IMR-90 (cell line): Measurements from ENCODE around the gene ADAP1. TPM values are rescaled to one million over a fixed set of nuclear protein-coding genes. Genes with fewer than 3 reads are reported as not detected.

Experiments used
- ATAC-seq: fragments of 200-7000 bp; cut with Tn5 transposase; 2 replicates; pipeline ENCODE4 v1.9.1; 2020; ENCODE audit warnings: low read depth, mild to moderate bottlenecking, moderate library complexity
- BruUV-seq: library from RNA; stranded (reverse); fragments of 400-500 nt; replicated peaks from 2 replicates; lab custom pipeline; 2021; lab: Mats Ljungman, UMichigan
- CTCF ChIA-PET: fragments of 300-600 bp; formaldehyde crosslinking; extraction: SDS; loops from one replicate; lab custom pipeline; 2021; ENCODE audit warnings: antibody characterized with exemption; lab: Yijun Ruan, JAX
- POLR2A ChIA-PET: fragments of 300-600 bp; sonication (Branson Sonifier 250); formaldehyde crosslinking; loops from one replicate; lab custom pipeline; 2022; ENCODE audit warnings: antibody characterized with exemption; ENCODE audit not compliant: unreplicated experiment; lab: Charles Lee
- DNase-seq: peaks from one replicate; pipeline ENCODE4 v3.0.0; 2013
- H2AFZ ChIP-seq: replicated peaks from 2 replicates; pipeline ENCODE3; 2013; ENCODE audit warnings: low read length, mild to moderate bottlenecking; ENCODE audit not compliant: poor library complexity
- H2AK5ac ChIP-seq: 2 replicates; pipeline ENCODE4 v1.6.1; 2013; ENCODE audit warnings: low read depth, low read length, inconsistent platforms
- H2AK9ac ChIP-seq: replicated peaks from 2 replicates; pipeline ENCODE3; 2013; ENCODE audit warnings: mild to moderate bottlenecking, low read depth, low read length, moderate library complexity; ENCODE audit not compliant: poor library complexity
- H2BK120ac ChIP-seq: 2 replicates; pipeline ENCODE4 v1.6.1; 2013; ENCODE audit warnings: low read depth, low read length, inconsistent platforms
- H2BK15ac ChIP-seq: 3 replicates; pipeline ENCODE4 v1.6.1; 2013; ENCODE audit warnings: low read depth, low read length, inconsistent platforms
- H2BK20ac ChIP-seq: 2 replicates; pipeline ENCODE4 v1.6.1; 2013; ENCODE audit warnings: low read depth, mild to moderate bottlenecking, inconsistent platforms, low read length, moderate library complexity
- H2BK5ac ChIP-seq: 2 replicates; pipeline ENCODE4 v1.6.1; 2013; ENCODE audit warnings: mild to moderate bottlenecking, low read depth, low read length, inconsistent platforms; ENCODE audit not compliant: poor library complexity, severe bottlenecking
- H3K14ac ChIP-seq: replicated peaks from 2 replicates; pipeline ENCODE4 v1.6.1; 2013; ENCODE audit warnings: low read depth, low read length, inconsistent platforms
- H3K18ac ChIP-seq: 2 replicates; pipeline ENCODE4 v1.6.1; 2013; ENCODE audit warnings: low read depth, low read length, control low read depth
- H3K23ac ChIP-seq: 2 replicates; pipeline ENCODE4 v1.6.1; 2013; ENCODE audit warnings: low read depth, low read length, inconsistent platforms
- H3K27ac ChIP-seq: 2 replicates; pipeline ENCODE4 v1.5.1; 2013; ENCODE audit warnings: mild to moderate bottlenecking, control low read depth, low read length; ENCODE audit not compliant: insufficient read depth
- H3K27me3 ChIP-seq: 2 replicates; pipeline ENCODE4 v1.6.1; 2013; ENCODE audit warnings: low read length; ENCODE audit not compliant: control insufficient read depth, insufficient read depth
- H3K36me3 ChIP-seq: 2 replicates; pipeline ENCODE4 v1.6.1; 2013; ENCODE audit warnings: low read length, mixed read lengths; ENCODE audit not compliant: control insufficient read depth, insufficient read depth
- H3K4ac ChIP-seq: 2 replicates; pipeline ENCODE4 v1.6.1; 2013; ENCODE audit warnings: low read depth, low read length, inconsistent platforms
- H3K4me1 ChIP-seq: 2 replicates; pipeline ENCODE4 v1.6.1; 2013; ENCODE audit warnings: low read length, mixed read lengths; ENCODE audit not compliant: control insufficient read depth, insufficient read depth
- H3K4me2 ChIP-seq: 2 replicates; pipeline ENCODE4 v1.6.1; 2013; ENCODE audit warnings: low read depth, mild to moderate bottlenecking, control low read depth, low read length, moderate library complexity
- H3K4me3 ChIP-seq: 2 replicates; pipeline ENCODE4 v1.5.1; 2013; ENCODE audit warnings: low read depth, mild to moderate bottlenecking, control low read depth, low read length, moderate library complexity; ENCODE audit not compliant: insufficient read depth
- H3K56ac ChIP-seq: 2 replicates; pipeline ENCODE4 v1.6.1; 2013; ENCODE audit warnings: low read length, inconsistent platforms; ENCODE audit not compliant: insufficient read depth; ENCODE audit errors: extremely low read depth
- H3K79me1 ChIP-seq, 2 experiments: 2 replicates each; pipeline ENCODE4 v1.6.1; 2013; ENCODE audit warnings: low read length in 2 of 2, inconsistent platforms in 1 of 2, low read depth in 1 of 2
- H3K9ac ChIP-seq: 2 replicates; pipeline ENCODE4 v1.6.1; 2013; ENCODE audit warnings: low read depth, low read length, control low read depth
- H3K9me1 ChIP-seq: 2 replicates; pipeline ENCODE4 v1.6.1; 2013; ENCODE audit warnings: low read length, inconsistent platforms; ENCODE audit not compliant: insufficient read depth
- H3K9me3 ChIP-seq: 2 replicates; pipeline ENCODE4 v1.6.1; 2013; ENCODE audit warnings: low read length; ENCODE audit not compliant: control insufficient read depth, insufficient read depth
- H4K20me1 ChIP-seq: 2 replicates; pipeline ENCODE4 v1.6.1; 2013; ENCODE audit warnings: low read length, inconsistent platforms; ENCODE audit not compliant: insufficient read depth
- H4K5ac ChIP-seq: 2 replicates; pipeline ENCODE4 v1.6.1; 2013; ENCODE audit warnings: mild to moderate bottlenecking, low read depth, low read length, control low read depth
- H4K8ac ChIP-seq, 2 experiments: 2 replicates each; pipeline ENCODE4 v1.6.1; 2013; ENCODE audit warnings: low read depth in 2 of 2, low read length in 2 of 2, control low read depth in 1 of 2, inconsistent platforms in 1 of 2
- H4K91ac ChIP-seq: 2 replicates; pipeline ENCODE4 v1.6.1; 2013; ENCODE audit warnings: low read depth, low read length, inconsistent platforms; ENCODE audit not compliant: insufficient read depth
- ELK1 ChIP-seq: fragments of 150-350 bp; IDR thresholded peaks from 2 replicates; pipeline ENCODE4 v1.6.1; 2016; ENCODE audit warnings: low read depth, mild to moderate bottlenecking, low read length, moderate library complexity, borderline replicate concordance
- WGBS, 2 experiments: methylation state at CpG; one replicate each; pipeline versions ENCODE4 v1.1.5 to v1.1.7; 2013; ENCODE audit warnings: missing lambda C conversion rate in 2 of 2; ENCODE audit not compliant: insufficient read length in 1 of 2; ENCODE audit errors: extremely low coverage in 2 of 2; 5-methylcytosine and 5-hydroxymethylcytosine counted together
- dilution Hi-C: fragments of 300-500 bp; cut with HindIII; formaldehyde crosslinking; loops from one replicate; pipeline ENCODE4 v1.14.3; 2018; ENCODE audit warnings: low sequenced_read_pairs; ENCODE audit not compliant: unreplicated experiment
- in situ Hi-C: fragments of 300-500 bp; cut with MboI; formaldehyde crosslinking; loops from 3 replicates; pipeline ENCODE4 v1.14.3; 2019; ENCODE audit warnings: low sequenced_read_pairs, inconsistent platforms, mixed read lengths
- intact Hi-C: fragments of 100-400 bp; cut with micrococcal nuclease; formaldehyde crosslinking; loops from 2 replicates; pipeline ENCODE4 v1.10.0; 2022
- polyA plus RNA-seq, 3 experiments: library from polyadenylated mRNA; depleted of rRNA; stranded (reverse); fragments of >200 nt; gene quantifications; 2 replicates each; pipeline ENCODE4 v1.2.3, GENCODE V29; 2012; ENCODE audit warnings: low replicate concordance in 1 of 3
- total RNA-seq: library from RNA; depleted of rRNA; stranded (reverse); fragments of >200 nt; gene quantifications from 2 replicates; pipeline ENCODE4 v1.2.3, GENCODE V29; 2012

ADAP1 gene
- total and polyA plus RNA-seq, 2 of the 4 experiments (the other 2 are of a cell fraction): 1.4 to 2.0 TPM

- CTCF ChIA-PET: no interaction called here
Observed at GRCh38 chr7:903921-904755, 50.3 kb downstream of the ADAP1 start.

More at GRCh38 chr7:903921-904755, 50.3 kb downstream of the ADAP1 start:
- dilution Hi-C loops: no loop called here
- no peak for ATAC-seq
- no peak overlapping the region for H3K27ac ChIP-seq
- POLR2A ChIA-PET: no interaction called here
- H3K4ac ChIP-seq: peak overlapping the region; percentile 69; the same call in 1 of the 2 replicates
- H3K4me3 ChIP-seq: no peak overlapping the region
- H4K8ac ChIP-seq: peak overlapping the region in 1 of 2 experiments; percentile 52; a peak in 2 of 4 replicates
- no peak overlapping the region for H3K56ac ChIP-seq
- no peak overlapping the region for H4K5ac ChIP-seq
- no TSS peak for BruUV-seq
- H2AK9ac ChIP-seq: peak overlapping the region; percentile 83
- H2BK20ac ChIP-seq: no peak overlapping the region
- peak overlapping the region; percentile 48 for H2BK120ac ChIP-seq
- H3K23ac ChIP-seq: no peak overlapping the region
- no peak overlapping the region for H3K18ac ChIP-seq
- intact Hi-C loops: loop anchor here (10.0 kb wide), 1 partner anchor 141 kb away; the partner anchor contains the start of gene GPR146
- no peaks in the 10 kb centered on the region; the same call in 1 of the 2 replicates for H4K20me1 ChIP-seq
- peak overlapping the region; percentile 66 for H2AK5ac ChIP-seq
- no peak overlapping the region for H2BK5ac ChIP-seq
- H3K4me2 ChIP-seq: no peak overlapping the region
- H3K27me3 ChIP-seq: no peaks in the 10 kb centered on the region; the same call in 1 of the 2 replicates
- no peaks in the 10 kb centered on the region for H3K79me1 ChIP-seq
- H3K9me1 ChIP-seq: no peaks in the 10 kb centered on the region
- TF ChIP-seq ELK1: no peak
- no peak overlapping the region for H2BK15ac ChIP-seq
- H4K91ac ChIP-seq: peak overlapping the region; percentile 52
- DNase-seq: no peak
- in situ Hi-C loops: no loop called here
- WGBS, 2 experiments: 86% methylated on average over 5 of the region's 37 CpGs; no CpG with 5 or more reads in 1 of the 2 experiments
- no peaks in the 10 kb centered on the region for H3K9me3 ChIP-seq
- H3K36me3 ChIP-seq: no peaks in the 10 kb centered on the region
- peak overlapping the region; percentile 77 for H2AFZ ChIP-seq
- H3K9ac ChIP-seq: no peak overlapping the region
- 0 out of 2 replicates have a peak overlapping the region, but pooled peaks have one; percentile 59 for H3K14ac ChIP-seq
- H3K4me1 ChIP-seq: peaks cover 9% of the 10 kb centered on the region
